Endodermal cell (in vitro differentiated cells): Measurements from ENCODE around the gene PDE4A. TPM values are rescaled to one million over a fixed set of nuclear protein-coding genes. Genes with fewer than 3 reads are reported as not detected.

Experiments
- DNase-seq: peaks from one replicate; pipeline ENCODE4 v3.0.0-alpha.2; 2017
- H3K27ac ChIP-seq: 2 replicates; pipeline ENCODE4 v1.5.1; 2013; ENCODE audit warnings: mild to moderate bottlenecking, low read depth, low read length, moderate library complexity
- H3K27me3 ChIP-seq: 2 replicates; pipeline ENCODE4 v1.6.1; 2013; ENCODE audit warnings: mild to moderate bottlenecking, low read length, moderate library complexity; ENCODE audit not compliant: insufficient read depth, control insufficient read depth, poor library complexity, severe bottlenecking
- H3K36me3 ChIP-seq: 2 replicates; pipeline ENCODE4 v1.7.0; 2013; ENCODE audit warnings: mild to moderate bottlenecking, low read length, moderate library complexity; ENCODE audit not compliant: control insufficient read depth, insufficient read depth
- H3K4me1 ChIP-seq: one replicate; pipeline ENCODE4 v1.7.0; 2013; ENCODE audit warnings: low read length; ENCODE audit not compliant: control insufficient read depth, insufficient read depth
- H3K4me3 ChIP-seq: 2 replicates; pipeline ENCODE4 v1.5.1; 2013; ENCODE audit warnings: mild to moderate bottlenecking, low read length, moderate library complexity
- H3K9ac ChIP-seq: 2 replicates; pipeline ENCODE4 v1.6.1; 2013; ENCODE audit warnings: mild to moderate bottlenecking, low read length, moderate library complexity; ENCODE audit not compliant: poor library complexity, severe bottlenecking; ENCODE audit errors: extremely low read depth
- H3K9me3 ChIP-seq: 2 replicates; pipeline ENCODE4 v1.6.1; 2013; ENCODE audit warnings: mild to moderate bottlenecking, low read length, moderate library complexity; ENCODE audit not compliant: control insufficient read depth
- H3K27ac Mint-ChIP-seq: 2 replicates; pipeline ENCODE4 v1.8.0; 2020; ENCODE audit warnings: mixed read lengths
- H3K27me3 Mint-ChIP-seq: 2 replicates; pipeline ENCODE4 v1.8.0; 2021; ENCODE audit warnings: mild to moderate bottlenecking, mixed read lengths; ENCODE audit not compliant: insufficient read depth
- H3K36me3 Mint-ChIP-seq: 2 replicates; pipeline ENCODE4 v1.8.0; 2020; ENCODE audit warnings: low read depth, mixed read lengths
- H3K4me1 Mint-ChIP-seq: 2 replicates; pipeline ENCODE4 v1.8.0; 2020; ENCODE audit warnings: mixed read lengths
- H3K4me3 Mint-ChIP-seq: 2 replicates; pipeline ENCODE4 v1.8.0; 2020; ENCODE audit warnings: mild to moderate bottlenecking, moderate library complexity, mixed read lengths
- H3K9me3 Mint-ChIP-seq: 2 replicates; pipeline ENCODE4 v1.8.0; 2020; ENCODE audit warnings: mild to moderate bottlenecking, mixed read lengths
- CTCF ChIP-seq: fragments of 200-600 bp; sonication (generic); conservative IDR thresholded peaks from 2 replicates; pipeline ENCODE4 v1.5.0; 2021; ENCODE audit warnings: antibody characterized with exemption, mild to moderate bottlenecking
- WGBS, 2 experiments: methylation state at CpG; one replicate each; pipeline versions ENCODE4 v1.1.5 to v1.1.7; 2013; ENCODE audit warnings: missing lambda C conversion rate in 2 of 2, mixed read lengths in 1 of 2; ENCODE audit not compliant: insufficient coverage in 1 of 2, insufficient read length in 1 of 2; 5-methylcytosine and 5-hydroxymethylcytosine counted together
- total RNA-seq, 2 donors: library from RNA; stranded (reverse); fragmentation: NEBNext Ultra II Directional in 1 of 2; extraction: Animal tissue kit (Norgen Biotek cat#: 25700) in 1 of 2; gene quantifications; 2 replicates in 1 of 2; 3 replicates in 1 of 2; pipeline ENCODE4 v1.2.1, GENCODE V29; 2021

PDE4A gene
- total RNA-seq, 2 donors from 2014 or later, result 1.7 to 2.6 TPM

- Mint-ChIP-seq H3K4me3 (peak overlapping the region; percentile 80), H3K27me3 (peaks cover 3% of the 10 kb centered on the region), H3K4me1 (peaks cover 13% of the 10 kb centered on the region), H3K36me3 (peaks cover 20% of the 10 kb centered on the region), H3K9me3 (no peaks in the 10 kb centered on the region), H3K27ac (peak overlapping the region; percentile 94)
- no peaks in the 10 kb centered on the region for H3K27me3 ChIP-seq
- peaks cover 12% of the 10 kb centered on the region for H3K36me3 ChIP-seq
- H3K9ac ChIP-seq, result peak overlapping the region; percentile 94
- no peaks in the 10 kb centered on the region for H3K9me3 ChIP-seq
- DNase-seq, result peak; percentile 96
- TF ChIP-seq CTCF, result no peak
- 0% methylated on average over 12 to 65 of the region's 65 CpGs for WGBS, 2 experiments
- no peaks in the 10 kb centered on the region for H3K4me1 ChIP-seq
- peak overlapping the region; percentile 90 for H3K4me3 ChIP-seq
- H3K27ac ChIP-seq, result peak overlapping the region; percentile 91
These were observed 82.2 kb downstream of the PDE4A start for GRCh38 chr19:10502524-10503001.

GRCh38 chr19:10503002-10503789 lies 82.9 kb downstream of the PDE4A start, which contains the start of gene KEAP1:
KEAP1 (minus strand) TSS chr19:10503356; CDS start chr19:10500033, 3,323 bp downstream.
- peak within 1 kb of the TSS; percentile 91 for H3K27ac ChIP-seq
- peak; percentile 79 for DNase-seq
- H3K27me3 ChIP-seq, result no peaks in the 10 kb centered on the region
- Mint-ChIP-seq H3K4me1 (peaks cover 13% of the 10 kb centered on the region), H3K27ac (peak within 1 kb of the TSS; percentile 94), H3K27me3 (peaks cover 3% of the 10 kb centered on the region), H3K4me3 (peak within 1 kb of the TSS; percentile 80), H3K36me3 (peaks cover 20% of the 10 kb centered on the region), H3K9me3 (no peaks in the 10 kb centered on the region)
- no peaks in the 10 kb centered on the region for H3K4me1 ChIP-seq
- TF ChIP-seq CTCF, result no peak
- no peaks in the 10 kb centered on the region for H3K9me3 ChIP-seq
- H3K9ac ChIP-seq, result peak within 1 kb of the TSS; percentile 94
- peaks cover 10% of the 10 kb centered on the region for H3K36me3 ChIP-seq
- WGBS, 2 experiments, result 12 to 36% methylated on average over 29 to 72 of the region's 73 CpGs
- H3K4me3 ChIP-seq, result peak within 1 kb of the TSS; percentile 90

- Mint-ChIP-seq H3K27me3 (peaks cover 4% of the 10 kb centered on the region), H3K4me3 (no peak overlapping the region), H3K4me1 (peaks cover 3% of the 10 kb centered on the region), H3K27ac (peak overlapping the region; percentile 52), H3K36me3 (peaks cover 2% of the 10 kb centered on the region), H3K9me3 (no peaks in the 10 kb centered on the region)
- no peaks in the 10 kb centered on the region for H3K36me3 ChIP-seq
- no peak overlapping the region for H3K9ac ChIP-seq
- 28 to 39% methylated on average over 15 to 16 of the region's 17 CpGs for WGBS, 2 experiments
- H3K4me1 ChIP-seq, result no peaks in the 10 kb centered on the region
- H3K27ac ChIP-seq, result no peak overlapping the region
- no peak overlapping the region for H3K4me3 ChIP-seq
- no peaks in the 10 kb centered on the region for H3K27me3 ChIP-seq
- peak; percentile 94 for DNase-seq
- H3K9me3 ChIP-seq, result no peaks in the 10 kb centered on the region
- TF ChIP-seq CTCF, result peak; percentile 87
These were observed 85.4 kb downstream of the PDE4A start for GRCh38 chr19:10505583-10506229.
